Stimulated activated naive CD8-positive, alpha-beta T cell treated with anti-CD3 and anti-CD28 coated beads, Interleukin-15, Interleukin-2, amounts not matched to agents 100 ng/mL and 50 ng/mL, for 24 hours (primary cell): ENCODE results near the gene TBC1D17.
A peak's percentile ranks its signal among the peaks of the same experiment; 100 is the strongest.

Experiments
- H3K27ac Mint-ChIP-seq: one replicate; pipeline ENCODE4 v1.8.0; 2021; ENCODE audit warnings: mild to moderate bottlenecking, mixed read lengths
- H3K27me3 Mint-ChIP-seq: one replicate; pipeline ENCODE4 v1.8.0; 2021; ENCODE audit warnings: mixed read lengths
- H3K36me3 Mint-ChIP-seq: one replicate; pipeline ENCODE4 v1.8.0; 2021; ENCODE audit warnings: low read depth, mixed read lengths
- H3K4me1 Mint-ChIP-seq: one replicate; pipeline ENCODE4 v1.8.0; 2021; ENCODE audit warnings: low read depth, mixed read lengths
- H3K4me3 Mint-ChIP-seq: one replicate; pipeline ENCODE4 v1.8.0; 2021; ENCODE audit warnings: mild to moderate bottlenecking, mixed read lengths
- H3K9me3 Mint-ChIP-seq: one replicate; pipeline ENCODE4 v1.8.0; 2021; ENCODE audit warnings: mixed read lengths

Gene TBC1D17

DNA sequence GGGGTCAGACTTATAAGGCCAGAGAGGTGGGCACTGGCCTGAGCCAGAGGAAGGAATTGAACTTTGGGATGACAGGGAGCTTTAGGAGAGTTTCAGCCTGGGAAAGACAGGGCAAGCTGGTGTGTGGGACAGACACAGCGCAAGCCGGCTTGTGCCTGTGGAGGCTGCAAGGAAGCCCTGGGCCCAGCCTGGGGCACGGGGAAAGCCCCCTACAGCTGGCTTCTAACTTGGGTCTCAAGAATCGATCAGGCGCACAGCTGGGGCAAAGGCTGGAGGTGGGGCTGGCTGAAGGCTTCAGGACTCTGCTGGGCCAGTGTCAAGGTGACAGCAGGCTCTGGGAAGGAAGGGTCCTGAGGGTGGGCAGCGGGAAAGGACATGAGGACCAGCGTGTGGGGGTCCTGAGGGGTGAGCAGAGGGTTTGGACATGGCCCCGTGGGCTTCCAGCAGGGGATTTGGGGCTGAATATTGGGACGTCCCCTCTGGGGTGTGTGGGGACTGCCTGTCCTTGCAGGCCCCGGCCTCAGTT is 23.6 kb upstream of the TBC1D17 start:
- Mint-ChIP-seq H3K27me3 (no peaks in the 10 kb centered on the region), H3K36me3 (peaks cover 18% of the 10 kb centered on the region), H3K4me3 (no peak overlapping the region), H3K9me3 (no peaks in the 10 kb centered on the region), H3K4me1 (peaks cover 29% of the 10 kb centered on the region), H3K27ac (no peak overlapping the region)

DNA sequence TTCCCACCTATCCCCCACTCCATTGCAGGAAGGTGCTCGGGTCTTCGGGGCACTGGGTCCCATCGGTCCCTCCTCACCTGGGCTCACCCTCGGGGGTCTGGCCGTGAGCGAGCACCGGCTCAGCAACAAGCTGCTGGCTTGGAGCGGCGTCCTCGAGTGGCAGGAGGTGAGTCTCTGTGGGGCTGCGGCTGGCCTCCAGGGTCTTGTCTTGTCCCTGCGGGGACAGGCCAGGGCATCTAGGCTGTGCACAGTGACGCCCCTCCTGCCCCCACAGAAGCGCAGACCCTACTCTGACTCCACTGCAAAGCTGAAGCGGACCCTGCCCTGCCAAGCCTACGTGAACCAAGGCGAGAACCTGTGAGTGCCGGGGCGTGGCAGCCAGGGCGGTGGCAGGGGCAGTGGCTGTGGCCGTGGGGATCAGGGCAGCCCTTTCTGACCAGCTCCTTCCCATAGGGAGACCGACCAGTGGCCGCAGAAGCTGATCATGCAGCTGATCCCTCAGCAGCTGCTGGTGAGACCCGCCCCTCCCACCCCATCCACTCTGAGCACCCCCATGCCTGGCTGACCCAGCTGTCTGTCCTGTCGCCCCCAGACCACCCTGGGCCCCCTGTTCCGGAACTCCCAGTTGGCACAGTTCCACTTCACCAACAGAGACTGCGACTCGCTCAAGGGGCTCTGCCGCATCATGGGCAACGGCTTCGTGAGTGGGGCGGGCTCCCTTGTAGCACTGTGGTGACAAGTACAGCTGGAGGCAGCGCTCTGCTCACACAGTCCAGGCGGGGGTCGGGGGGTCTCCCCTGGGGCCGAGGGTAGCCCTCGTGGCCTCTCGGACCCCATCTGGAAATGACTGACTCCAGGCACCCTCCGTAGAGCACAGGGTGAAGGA is 22.9 kb upstream of the TBC1D17 start:
- Mint-ChIP-seq H3K4me1 (peaks cover 25% of the 10 kb centered on the region), H3K4me3 (no peak overlapping the region), H3K27me3 (no peaks in the 10 kb centered on the region)

DNA sequence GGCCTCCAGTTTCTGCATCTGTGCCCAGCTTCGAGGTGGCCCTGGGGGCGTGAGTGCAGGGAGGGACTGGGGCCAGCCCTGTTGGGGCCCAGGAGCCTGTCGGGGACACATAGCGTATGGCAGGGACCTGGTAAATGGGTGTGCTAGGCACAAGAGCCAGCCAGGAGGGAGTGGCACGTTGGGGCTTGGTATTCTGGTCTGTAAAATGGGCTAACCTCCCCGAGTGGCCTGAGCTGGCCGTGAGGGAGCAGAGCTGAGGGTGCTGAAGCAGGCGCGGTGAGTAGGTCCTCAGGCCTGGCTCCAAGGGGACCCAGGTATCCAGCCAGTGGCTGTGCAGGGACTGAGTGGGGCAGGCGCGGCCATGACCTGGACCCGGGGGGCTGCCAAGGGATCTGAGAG is 22.2 kb upstream of the TBC1D17 start:
- H3K27ac Mint-ChIP-seq: peak overlapping the region; percentile 49
- H3K4me1 Mint-ChIP-seq: peaks cover 19% of the 10 kb centered on the region
- no peak overlapping the region for H3K4me3 Mint-ChIP-seq
- no peaks in the 10 kb centered on the region for H3K9me3 Mint-ChIP-seq
- H3K27me3 Mint-ChIP-seq: no peaks in the 10 kb centered on the region
- H3K36me3 Mint-ChIP-seq: peaks cover 14% of the 10 kb centered on the region

More for the DNA sequence above, 22.9 kb upstream of the TBC1D17 start:
- H3K9me3 Mint-ChIP-seq: no peaks in the 10 kb centered on the region
- peaks cover 18% of the 10 kb centered on the region for H3K36me3 Mint-ChIP-seq
- H3K27ac Mint-ChIP-seq: peak overlapping the region; percentile 49

DNA sequence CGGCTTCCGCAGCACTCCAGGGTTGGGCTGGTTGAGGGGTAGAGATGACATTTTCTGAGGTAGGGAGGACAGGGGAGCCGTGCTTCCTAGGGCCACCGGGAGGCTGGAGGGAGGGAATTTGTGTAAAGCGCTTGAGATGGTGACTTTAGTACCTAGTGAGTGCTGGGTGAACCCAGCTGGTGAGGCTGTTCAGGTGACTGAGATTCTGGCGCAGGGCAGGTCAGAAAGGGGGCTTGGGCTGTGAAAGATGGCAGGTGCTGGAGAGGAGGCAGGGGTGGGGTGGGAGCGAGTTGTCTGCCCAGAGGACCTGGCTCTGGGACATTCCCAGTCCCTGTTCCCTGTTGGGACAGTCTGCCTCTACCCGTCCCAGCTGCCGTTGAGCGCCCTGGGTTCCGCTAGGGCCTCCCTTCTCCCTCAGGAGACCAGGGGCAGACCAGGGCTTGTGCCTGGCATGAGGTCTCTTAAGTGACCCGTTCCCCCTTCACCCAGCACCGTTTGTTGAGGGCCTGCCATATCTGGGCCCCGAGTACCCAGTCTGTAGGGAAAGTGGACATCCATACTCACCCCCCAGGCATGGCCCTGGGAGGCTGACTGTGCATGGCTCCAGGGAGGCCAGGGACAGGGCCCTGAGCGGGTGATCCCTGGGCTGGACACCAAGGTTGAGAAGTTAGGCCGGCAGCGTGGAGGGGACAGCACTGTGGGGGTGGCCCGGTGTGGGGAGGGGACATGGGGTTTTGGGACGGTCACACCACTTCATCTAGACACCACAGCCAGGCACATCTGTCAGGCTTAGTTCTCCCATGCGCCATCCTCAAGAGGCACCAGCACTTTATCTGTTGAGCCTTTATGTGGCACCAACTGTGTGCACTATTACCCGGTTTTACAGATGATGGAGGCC is 21.6 kb upstream of the TBC1D17 start:
- Mint-ChIP-seq H3K27me3 (no peaks in the 10 kb centered on the region), H3K4me1 (peaks cover 17% of the 10 kb centered on the region), H3K36me3 (peaks cover 14% of the 10 kb centered on the region), H3K4me3 (no peak overlapping the region), H3K9me3 (no peaks in the 10 kb centered on the region), H3K27ac (peak overlapping the region; percentile 49)

DNA sequence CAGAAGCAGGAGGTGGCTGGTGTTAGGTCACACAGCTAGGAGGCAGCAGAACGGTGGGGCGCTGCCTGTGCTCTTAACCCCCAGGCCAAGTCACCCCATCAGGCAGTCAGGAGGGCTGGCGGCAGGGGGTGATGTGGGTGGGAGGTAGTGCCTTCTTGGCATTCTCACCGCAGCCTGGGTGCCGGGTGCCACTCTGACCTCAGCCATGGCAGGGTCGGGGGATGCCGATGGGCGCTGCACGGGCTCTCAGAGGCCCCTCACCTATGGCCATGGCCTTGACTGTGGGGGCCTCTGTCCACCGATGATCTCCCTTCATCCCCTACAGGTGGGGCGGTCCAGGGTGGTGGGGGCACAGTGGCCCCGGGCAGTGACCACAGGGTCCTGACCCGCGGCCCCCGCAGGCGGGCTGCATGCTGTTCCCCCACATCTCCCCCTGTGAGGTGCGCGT is 20.9 kb upstream of the TBC1D17 start:
- Mint-ChIP-seq H3K36me3 (peaks cover 14% of the 10 kb centered on the region), H3K27me3 (no peaks in the 10 kb centered on the region), H3K4me3 (no peak overlapping the region), H3K9me3 (no peaks in the 10 kb centered on the region), H3K27ac (no peak overlapping the region), H3K4me1 (peaks cover 17% of the 10 kb centered on the region)

DNA sequence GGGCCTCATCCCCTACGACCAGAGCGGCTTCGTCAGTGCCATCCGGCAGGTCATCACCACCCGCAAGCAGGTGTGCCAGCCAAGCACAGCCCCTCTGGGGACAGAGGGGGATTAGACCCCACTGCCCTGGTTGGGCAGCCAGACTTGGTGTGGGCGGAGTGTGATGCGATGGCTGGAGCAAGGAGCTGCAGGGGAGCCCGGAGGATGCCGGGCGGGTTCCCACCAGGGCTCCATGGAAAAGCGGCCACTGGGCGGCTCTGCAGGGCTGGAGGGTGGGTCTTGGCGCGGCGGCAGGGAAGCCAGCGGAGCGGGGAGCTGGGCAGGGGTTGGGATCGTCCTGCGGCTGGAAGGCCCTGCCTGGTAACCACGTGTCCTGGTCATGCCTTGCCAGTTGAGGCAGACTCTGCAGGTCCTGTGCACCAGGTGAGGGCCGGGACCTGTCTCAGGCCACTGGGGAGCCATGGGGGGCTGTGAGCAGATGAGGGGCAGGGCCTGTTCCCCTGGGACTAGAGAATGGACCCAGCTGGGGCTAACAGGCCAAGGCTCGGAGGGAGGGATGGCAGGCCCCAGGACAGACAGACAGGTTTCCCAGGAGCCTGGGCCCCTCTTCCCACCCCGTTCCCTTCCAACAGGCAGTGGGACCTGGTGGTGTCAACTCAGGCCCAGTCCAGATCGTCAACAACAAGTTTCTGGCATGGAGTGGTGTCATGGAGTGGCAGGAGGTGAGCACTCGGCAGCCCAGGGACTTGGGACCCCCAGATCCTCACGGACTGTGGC is 20.3 kb upstream of the TBC1D17 start:
- H3K4me3 Mint-ChIP-seq: no peak overlapping the region
- H3K9me3 Mint-ChIP-seq: no peaks in the 10 kb centered on the region
- peaks cover 14% of the 10 kb centered on the region for H3K36me3 Mint-ChIP-seq
- H3K27ac Mint-ChIP-seq: no peak overlapping the region
- H3K27me3 Mint-ChIP-seq: no peaks in the 10 kb centered on the region
- peaks cover 14% of the 10 kb centered on the region for H3K4me1 Mint-ChIP-seq

DNA sequence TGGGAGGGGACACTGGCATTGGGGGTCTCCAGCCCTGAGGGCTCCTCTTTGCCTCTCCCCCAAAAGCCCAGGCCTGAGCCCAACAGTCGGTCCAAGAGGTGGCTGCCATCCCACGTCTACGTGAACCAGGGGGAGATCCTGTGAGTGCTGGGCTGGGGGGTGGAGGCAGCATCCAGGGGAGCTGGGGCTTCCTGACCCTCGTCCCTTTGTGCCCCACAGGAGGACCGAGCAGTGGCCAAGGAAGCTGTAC is 19.7 kb upstream of the TBC1D17 start:
- Mint-ChIP-seq H3K36me3 (peaks cover 12% of the 10 kb centered on the region), H3K9me3 (no peaks in the 10 kb centered on the region), H3K27ac (no peak overlapping the region), H3K4me1 (peaks cover 9% of the 10 kb centered on the region), H3K4me3 (no peak overlapping the region), H3K27me3 (no peaks in the 10 kb centered on the region)

DNA sequence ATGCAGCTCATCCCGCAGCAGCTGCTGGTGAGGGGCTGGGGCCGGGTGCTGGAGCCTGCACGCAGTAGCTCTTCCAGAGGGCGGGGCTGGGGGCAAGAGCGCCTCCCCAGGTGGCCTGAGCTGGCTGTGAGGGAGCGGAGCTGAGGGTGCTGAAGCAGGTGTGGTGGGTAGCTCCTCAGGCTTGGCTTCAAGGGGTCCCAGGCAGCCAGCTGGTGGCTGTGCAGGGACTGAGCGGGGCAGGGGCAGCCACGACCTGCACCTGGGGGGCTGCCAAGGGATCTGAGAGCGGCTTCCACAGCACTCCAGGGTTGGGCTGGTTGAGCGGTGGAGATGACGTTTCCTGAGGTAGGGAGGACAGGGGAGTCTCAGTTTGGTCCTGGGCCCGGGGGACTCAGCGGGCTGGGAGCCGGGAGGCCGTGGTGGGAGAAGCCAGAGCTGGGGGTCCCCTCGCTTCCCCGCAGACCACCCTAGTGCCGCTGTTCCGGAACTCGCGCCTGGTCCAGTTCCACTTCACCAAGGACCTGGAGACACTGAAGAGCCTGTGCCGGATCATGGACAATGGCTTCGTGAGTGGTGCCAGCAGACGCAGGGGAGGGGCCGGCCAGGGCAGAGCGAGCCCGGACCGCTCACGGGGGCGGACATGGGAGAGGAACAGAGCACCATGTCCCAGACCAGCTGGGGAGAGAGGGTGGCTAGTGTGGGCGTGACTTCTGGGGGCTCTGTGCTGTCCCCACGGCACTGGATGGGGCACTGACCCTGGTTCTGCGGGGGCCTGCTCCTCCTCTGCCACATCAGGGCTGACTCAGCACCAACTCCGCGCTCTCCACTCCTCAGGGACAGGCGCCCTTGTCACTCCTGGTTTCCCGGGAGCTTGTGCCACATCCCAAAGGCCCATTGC is 19.2 kb upstream of the TBC1D17 start:
- Mint-ChIP-seq H3K27me3 (no peaks in the 10 kb centered on the region), H3K36me3 (peaks cover 13% of the 10 kb centered on the region), H3K4me1 (peaks cover 7% of the 10 kb centered on the region), H3K4me3 (no peak overlapping the region), H3K27ac (no peak overlapping the region), H3K9me3 (no peaks in the 10 kb centered on the region)

DNA sequence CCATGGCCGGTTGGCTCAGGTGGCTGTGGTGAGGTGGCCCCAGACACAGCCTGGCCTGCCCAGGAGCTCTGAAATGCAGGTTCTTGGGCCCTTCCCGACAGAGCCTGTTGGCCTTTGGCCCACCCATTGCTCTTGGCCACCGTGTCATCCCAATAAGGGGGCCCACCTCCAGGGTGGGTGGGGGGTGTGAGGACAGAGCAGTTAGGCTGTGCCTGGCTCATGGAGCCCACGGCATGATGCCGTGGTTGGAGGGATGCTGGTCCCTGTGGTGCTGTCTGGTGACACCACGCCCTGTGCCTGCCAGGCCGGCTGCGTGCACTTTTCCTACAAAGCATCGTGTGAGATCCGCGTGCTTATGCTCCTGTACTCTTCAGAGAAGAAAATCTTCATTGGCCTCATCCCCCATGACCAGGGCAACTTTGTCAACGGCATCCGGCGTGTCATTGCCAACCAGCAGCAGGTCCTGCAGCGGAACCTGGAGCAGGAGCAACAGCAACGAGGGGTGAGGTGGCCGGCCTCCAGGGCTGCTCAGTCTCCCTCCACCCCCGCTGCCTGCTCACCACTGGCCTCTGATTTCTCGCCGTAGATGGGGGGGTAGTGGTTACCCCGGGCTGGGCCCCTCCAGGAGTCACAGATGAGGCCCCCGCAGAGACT is 17.7 kb upstream of the TBC1D17 start:
- Mint-ChIP-seq H3K4me3 (no peak overlapping the region), H3K36me3 (peaks cover 28% of the 10 kb centered on the region), H3K4me1 (peaks cover 9% of the 10 kb centered on the region), H3K27me3 (no peaks in the 10 kb centered on the region), H3K27ac (no peak overlapping the region), H3K9me3 (no peaks in the 10 kb centered on the region)

DNA sequence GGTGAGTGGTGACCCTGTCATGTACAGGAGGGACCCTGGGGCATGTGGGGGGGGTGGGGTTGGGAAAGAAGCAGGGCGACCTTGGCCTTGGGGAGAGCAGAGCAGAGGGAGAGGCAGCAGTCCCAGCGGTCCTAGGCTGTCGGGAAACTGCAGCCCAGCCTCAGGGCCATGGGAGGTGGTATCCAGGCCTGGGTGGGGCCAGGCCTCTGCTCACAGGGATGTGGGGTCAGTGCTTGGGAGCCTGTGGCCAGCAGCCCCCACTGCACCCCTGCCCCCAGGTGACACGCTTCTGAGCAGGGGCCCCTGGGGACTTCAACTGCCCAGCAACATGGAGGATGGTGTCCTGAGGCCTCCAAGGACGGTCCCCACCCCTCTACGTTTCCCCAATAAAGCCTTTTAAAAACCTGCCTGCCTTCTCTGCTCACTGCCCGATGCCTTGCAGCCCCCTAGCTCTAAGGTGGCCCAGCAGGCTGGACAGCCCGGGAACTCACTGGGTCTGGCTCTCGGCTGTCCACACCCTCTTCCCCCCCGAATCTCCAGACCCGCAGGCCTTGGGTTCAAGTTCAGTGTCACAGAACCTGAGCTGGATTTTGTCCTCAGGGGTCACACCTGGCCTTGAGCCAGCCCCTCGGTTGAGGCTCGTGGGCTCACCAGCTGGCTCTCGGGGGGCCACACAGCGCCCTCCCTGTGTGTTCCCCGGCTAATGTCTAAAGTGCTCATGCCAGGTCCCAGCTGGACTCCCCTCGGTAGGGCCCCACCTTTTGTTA is 17.0 kb upstream of the TBC1D17 start:
- peaks cover 16% of the 10 kb centered on the region for H3K4me1 Mint-ChIP-seq
- no peak overlapping the region for H3K4me3 Mint-ChIP-seq
- no peaks in the 10 kb centered on the region for H3K9me3 Mint-ChIP-seq
- no peak overlapping the region for H3K27ac Mint-ChIP-seq
- H3K27me3 Mint-ChIP-seq: no peaks in the 10 kb centered on the region
- H3K36me3 Mint-ChIP-seq: peaks cover 27% of the 10 kb centered on the region

DNA sequence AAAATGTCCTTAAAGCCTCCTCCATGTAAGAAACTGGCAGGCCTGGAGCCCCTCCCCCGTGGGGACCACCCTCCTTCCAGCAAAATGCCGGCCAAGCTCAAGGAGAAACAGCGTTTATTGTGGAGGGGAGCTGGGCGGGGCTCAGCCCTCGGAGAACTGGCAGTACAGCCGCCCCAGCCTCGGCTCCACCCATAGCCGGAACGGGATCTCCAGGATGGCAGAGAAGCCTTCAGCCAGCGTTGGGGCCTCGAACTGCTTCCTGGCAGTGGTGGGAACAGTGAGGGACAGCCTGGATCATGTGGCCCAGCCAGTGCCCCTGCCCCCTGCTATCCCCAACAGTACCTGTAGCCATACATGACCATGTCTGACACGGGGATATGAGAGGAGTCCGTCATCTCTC is 16.4 kb upstream of the TBC1D17 start:
- Mint-ChIP-seq H3K27me3 (no peaks in the 10 kb centered on the region), H3K9me3 (no peaks in the 10 kb centered on the region), H3K36me3 (peaks cover 25% of the 10 kb centered on the region), H3K27ac (no peak overlapping the region), H3K4me3 (no peak overlapping the region), H3K4me1 (peaks cover 22% of the 10 kb centered on the region)

DNA sequence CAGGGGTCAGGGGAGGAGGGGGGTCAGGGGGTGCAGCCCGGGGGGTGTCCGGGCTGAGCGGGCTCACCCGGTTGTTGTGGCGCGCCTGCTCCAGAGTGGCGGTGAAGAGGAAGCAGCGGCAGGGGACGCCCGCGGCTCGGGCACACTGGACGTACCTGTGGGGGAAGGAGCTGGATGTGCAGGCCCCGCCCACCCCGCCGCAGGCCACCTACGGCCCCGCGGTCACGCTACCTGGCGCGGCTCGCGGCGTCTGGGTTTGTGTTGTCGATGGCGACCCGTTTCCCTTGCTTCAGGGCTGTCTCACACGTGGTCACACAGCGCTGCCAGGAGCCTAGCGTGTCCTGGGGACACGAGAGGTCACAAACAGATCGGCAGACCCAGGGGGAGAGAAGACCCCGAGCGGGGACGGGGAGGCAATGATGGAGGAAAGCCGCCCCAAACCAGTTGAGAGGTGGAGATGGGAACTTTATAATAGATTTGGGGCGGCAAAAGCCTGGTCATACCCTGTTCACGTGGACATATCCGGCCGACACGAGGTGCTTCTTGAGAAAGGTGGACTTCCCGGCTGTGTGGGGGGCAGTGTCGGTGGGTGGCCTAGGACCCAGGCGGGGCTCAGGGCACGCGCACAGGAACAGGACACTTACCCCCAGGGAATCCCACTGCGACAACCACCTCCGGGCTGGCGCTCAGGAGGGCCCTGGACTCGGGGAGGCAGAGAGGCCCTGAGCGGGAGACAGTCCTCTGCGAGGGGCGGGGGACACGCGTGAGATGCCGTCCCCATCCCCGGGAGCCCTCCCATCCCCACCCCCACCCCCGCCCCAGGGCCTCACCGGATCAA is 15.7 kb upstream of the TBC1D17 start:
- H3K27me3 Mint-ChIP-seq: no peaks in the 10 kb centered on the region
- H3K9me3 Mint-ChIP-seq: no peaks in the 10 kb centered on the region
- no peak overlapping the region for H3K27ac Mint-ChIP-seq
- H3K36me3 Mint-ChIP-seq: peaks cover 30% of the 10 kb centered on the region
- H3K4me3 Mint-ChIP-seq: no peak overlapping the region
- peaks cover 29% of the 10 kb centered on the region for H3K4me1 Mint-ChIP-seq
